ENCODE results near the gene MMP21.

DNA sequence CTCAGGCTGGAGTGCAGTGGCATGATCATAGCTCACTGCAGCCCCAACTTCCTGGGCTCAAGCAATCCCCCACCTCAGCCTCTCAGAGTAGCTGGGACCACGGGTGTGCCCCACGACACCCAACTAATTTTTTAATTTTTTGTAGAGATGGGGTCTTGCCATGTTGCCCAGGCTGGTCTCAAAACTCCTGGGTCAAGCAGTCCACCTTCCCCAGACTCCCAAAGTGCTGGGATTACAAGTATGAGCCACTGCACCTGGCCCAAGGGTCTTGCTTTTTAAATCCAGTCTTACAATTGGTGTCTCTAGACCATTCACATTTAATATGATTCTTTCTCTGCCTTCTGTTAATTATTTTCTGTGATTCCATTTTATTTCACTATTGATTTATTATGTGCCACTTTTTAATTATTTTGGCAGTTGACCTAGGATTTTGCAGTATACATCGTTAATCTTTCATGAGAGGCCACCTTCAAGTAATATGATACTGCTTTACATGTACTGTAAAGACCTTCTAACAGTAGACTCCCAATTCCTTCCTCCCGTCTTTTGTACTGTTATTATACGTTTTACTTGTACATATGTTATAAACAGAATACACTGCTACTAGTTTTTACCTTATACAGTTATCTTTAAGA, 18.7 kb downstream of the MMP21 start:
- TF ChIP-seq, protein P1, sequence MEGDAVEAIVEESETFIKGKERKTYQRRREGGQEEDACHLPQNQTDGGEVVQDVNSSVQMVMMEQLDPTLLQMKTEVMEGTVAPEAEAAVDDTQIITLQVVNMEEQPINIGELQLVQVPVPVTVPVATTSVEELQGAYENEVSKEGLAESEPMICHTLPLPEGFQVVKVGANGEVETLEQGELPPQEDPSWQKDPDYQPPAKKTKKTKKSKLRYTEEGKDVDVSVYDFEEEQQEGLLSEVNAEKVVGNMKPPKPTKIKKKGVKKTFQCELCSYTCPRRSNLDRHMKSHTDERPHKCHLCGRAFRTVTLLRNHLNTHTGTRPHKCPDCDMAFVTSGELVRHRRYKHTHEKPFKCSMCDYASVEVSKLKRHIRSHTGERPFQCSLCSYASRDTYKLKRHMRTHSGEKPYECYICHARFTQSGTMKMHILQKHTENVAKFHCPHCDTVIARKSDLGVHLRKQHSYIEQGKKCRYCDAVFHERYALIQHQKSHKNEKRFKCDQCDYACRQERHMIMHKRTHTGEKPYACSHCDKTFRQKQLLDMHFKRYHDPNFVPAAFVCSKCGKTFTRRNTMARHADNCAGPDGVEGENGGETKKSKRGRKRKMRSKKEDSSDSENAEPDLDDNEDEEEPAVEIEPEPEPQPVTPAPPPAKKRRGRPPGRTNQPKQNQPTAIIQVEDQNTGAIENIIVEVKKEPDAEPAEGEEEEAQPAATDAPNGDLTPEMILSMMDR (IDR thresholded peaks at IDR 0.05 in 8 of 11, conservative IDR thresholded peaks at IDR 0.05 in 3 of 11): no peak
- TF ChIP-seq POLR2AphosphoS5 (IDR thresholded peaks at IDR 0.05) (no peak), POLR2A (IDR thresholded peaks at IDR 0.05) (no peak)
